ENCODE measurements around the gene GPHN.
"Not testable (repeated sequence)": the region's sequence is repeated elsewhere in the genome, so short reads cannot be mapped to it uniquely, and the experiment has no call there.

The GPHN gene

GRCh38 chr14:66815687-66816086 is 307.7 kb downstream of the GPHN start:
- no peak for DNase-seq

DNA sequence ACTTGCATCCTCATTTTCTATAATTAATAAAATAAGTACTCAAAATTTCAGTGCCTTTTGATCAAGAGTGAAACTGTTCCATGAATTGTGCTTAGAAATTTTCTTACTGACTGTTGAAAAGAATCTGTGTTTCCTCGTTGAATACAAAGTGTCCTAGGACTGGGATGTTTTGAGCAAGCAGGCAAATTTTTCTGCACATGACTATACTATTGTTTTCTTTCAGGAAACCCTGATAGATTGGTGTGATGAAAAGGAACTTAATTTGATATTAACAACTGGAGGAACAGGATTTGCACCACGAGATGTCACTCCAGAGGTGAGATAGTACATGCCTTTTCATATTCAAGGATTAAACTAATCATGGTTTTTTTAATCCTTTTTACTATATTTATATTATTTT is 316.3 kb downstream of the GPHN start:
- no peak for DNase-seq

DNA sequence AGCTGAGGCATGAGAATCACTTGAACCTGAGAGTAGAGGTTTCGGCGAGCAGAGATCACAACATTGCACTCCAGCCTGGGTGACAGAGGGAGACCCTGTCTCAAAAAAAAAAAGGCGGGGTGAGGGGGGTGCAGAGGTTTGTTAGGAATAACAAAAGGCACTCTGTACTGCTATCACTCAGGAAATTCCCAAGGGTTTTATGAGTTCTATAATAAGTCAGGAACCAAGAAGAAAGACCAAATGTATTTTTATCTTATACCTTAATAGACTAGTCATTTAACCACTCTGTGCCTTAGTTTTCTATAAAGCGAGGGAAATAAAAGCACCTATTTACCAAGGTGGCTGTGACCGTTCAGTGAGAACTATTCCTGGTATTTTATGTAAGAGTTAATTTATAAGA is 319.2 kb downstream of the GPHN start:
- no peak for DNase-seq

DNA sequence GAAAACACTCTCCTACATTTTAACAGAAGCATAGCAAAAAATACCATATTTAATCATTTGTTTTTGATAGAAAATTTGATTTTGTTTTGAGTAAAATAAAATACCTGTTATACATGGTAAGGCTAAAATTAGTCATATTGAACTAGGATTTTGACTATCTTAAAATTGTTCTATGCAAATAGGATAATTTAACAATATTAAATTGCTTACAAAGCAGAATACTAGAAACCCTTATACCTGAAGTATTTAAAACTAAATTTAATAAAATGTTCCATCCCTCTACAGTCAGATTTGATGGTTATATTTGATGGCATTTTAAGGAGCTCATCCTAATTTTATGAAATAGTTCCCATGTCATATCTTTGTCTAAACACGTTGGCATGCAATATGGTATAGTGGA is 323.2 kb downstream of the GPHN start:
- no peak for DNase-seq

DNA sequence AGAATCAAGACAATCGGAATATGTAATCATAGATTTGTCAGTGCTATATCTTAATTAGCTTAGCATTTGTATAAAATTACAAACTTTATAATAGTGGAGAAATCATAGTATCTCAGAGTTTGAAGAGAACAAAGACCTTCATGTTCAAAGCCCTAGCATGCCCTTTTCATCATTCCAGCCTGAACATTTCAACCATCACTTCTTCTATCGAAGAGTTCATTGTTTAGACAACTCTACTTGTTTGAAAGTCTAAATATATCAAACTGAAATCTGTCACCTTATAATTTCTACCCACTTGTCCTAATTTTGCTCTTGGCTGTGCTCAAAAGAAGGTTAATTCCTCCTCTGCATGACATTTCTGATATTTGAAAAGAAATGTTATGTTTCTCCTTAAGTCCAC is 325.9 kb downstream of the GPHN start:
- no peak for DNase-seq

DNA sequence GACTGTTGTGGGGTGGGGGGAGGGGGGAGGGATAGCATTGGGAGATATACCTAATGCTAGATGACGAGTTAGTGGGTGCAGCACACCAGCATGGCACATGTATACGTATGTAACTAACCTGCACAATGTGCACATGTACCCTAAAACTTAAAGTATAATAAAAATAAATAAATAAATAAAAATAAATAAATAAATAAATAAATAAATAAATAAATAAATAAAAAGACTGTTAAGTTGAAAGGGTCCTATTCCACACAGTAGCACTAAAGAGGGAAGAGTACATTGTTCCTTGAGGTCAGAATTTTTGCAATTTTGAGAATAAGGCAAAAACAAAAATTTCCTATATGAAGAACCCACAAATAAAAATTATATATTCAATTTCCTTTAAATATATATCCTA is 329.5 kb downstream of the GPHN start:
- DNase-seq: not testable (repeated sequence)

GRCh38 chr14:66842911-66843512 is 335.1 kb downstream of the GPHN start:
- DNase-seq: no peak

- no peak for DNase-seq
Observed at GRCh38 chr14:66850258-66850888, 342.4 kb downstream of the GPHN start.

- DNase-seq: no peak
Observed at GRCh38 chr14:66853311-66853710, 345.4 kb downstream of the GPHN start.

GRCh38 chr14:66857867-66858266 is 349.9 kb downstream of the GPHN start:
- no peak for DNase-seq

DNA sequence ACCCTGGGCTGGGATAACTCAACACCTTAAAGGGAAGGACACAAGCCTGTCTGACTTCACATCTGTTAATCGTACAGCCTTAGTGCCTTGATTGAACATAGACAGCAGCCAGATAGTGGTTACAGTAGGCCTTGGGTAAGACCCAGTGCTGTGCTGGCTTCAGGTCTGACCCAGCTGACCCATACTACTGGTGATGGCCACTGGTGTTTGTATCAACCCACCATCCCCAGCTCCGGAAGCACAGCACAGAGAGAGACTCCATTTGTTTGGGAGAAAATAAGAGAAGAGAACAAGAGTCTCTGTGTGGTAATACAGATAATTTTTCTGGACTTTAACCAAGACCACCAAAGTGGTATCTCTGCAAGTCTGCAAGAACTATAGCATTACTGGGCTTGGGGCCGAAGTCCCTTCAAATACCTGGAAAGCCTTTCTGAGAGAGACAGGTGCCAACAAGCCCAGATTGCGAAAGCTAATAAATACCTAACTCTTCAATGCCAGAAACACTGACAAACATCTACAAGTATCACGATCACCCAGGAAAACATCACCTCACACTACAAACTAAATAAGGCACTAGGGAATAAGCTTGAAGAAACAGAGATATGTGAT is 351.2 kb downstream of the GPHN start:
- DNase-seq: no peak

DNA sequence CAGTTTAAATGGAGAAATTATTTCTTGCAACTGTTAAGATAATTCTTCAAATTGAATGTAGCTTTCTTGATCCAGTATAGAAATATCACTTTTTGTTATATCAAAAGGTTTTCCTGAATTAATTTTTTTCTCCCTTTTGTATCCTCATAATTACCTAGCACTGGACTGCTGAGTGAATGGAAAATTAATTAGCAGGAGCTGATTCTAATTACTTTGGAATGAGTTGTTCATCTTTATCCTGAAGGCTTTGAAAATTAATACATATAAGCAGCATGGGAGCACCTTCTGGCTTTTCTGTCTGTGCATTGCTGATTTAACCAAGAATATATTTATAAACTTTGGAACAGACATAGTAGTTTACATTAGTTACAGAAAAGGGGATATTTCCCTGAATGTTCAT is 373.6 kb downstream of the GPHN start:
- DNase-seq: no peak

GRCh38 chr14:66884149-66884548 is 376.2 kb downstream of the GPHN start:
- no peak for DNase-seq

DNA sequence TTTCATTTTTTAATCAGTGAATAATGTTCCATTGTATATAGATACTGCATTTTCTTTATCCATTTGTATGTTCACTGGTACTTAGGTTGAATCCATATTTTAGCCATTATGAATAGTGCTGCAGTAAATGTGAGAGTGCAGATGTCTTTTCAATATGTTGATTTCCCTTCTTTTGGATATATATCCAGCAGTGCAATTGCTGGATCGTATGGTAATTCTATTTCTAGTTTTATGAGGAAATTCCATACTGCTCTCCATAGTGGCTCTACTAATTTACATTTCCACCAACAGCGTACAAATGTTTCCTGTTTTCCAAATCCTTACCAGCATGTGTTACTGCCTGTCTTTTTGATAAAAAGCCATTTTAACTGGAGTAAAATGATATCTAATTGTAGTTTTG is 392.8 kb downstream of the GPHN start:
- DNase-seq: no peak

- DNase-seq: no peak
Observed at GRCh38 chr14:66910311-66910840, 402.4 kb downstream of the GPHN start.

DNA sequence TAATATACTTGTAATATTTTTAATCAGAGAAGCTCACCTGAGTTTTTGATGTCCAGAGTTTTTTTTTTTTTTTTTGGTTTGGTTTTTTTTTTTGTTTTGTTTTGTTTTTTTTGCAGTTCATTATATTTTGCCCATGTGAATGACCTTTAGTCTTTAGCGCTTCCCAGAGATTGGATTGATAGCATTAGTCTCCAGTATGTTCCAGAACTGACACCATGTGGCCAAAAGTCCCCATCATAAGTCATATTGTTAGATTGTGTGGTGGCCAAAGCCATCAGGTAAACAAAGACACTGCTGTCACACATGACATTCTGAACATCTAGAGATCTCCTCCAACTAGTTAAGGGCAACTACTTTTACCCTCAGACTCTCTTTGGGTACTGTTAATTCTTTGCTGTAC is 408.5 kb downstream of the GPHN start:
- DNase-seq: no peak

GRCh38 chr14:66918527-66918926 is 410.6 kb downstream of the GPHN start:
- DNase-seq: no peak

DNA sequence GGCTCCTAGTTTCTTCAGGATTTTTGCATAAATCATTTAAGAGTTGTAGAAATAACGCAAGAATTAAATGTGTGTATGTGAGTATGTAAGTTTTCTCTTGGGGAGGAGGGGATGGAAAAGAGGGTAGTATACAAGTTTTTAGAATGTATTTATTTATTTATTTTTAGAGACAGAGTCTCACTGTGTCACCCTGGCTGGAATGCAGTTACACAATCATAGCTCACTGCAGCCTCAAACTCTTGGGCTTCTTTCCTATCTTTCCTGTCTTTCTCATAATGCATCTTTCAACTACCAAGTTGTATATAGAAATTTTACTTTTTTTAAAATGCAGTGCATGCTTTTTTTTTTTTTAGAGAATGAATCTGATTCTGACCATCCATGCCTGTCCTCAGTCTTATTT is 412.2 kb downstream of the GPHN start:
- DNase-seq: no peak

DNA sequence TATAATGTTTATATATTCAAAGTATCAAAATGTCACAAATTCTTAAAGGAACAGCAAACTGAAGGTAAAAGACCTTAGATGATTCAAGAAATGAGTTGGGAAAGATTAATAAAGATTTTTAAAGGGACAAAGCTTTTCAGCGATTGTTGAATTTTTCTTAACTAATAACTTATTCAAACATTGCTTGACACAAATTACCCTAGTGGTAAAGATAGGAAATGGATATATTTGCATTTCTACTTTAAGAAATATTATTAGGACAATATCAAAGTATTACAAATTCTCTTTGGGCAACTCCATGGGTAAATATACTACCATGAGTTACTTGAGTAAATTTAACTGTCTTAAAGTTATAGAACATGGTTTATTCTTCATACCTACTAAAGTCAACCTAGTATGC is 415.3 kb downstream of the GPHN start:
- DNase-seq: no peak

DNA sequence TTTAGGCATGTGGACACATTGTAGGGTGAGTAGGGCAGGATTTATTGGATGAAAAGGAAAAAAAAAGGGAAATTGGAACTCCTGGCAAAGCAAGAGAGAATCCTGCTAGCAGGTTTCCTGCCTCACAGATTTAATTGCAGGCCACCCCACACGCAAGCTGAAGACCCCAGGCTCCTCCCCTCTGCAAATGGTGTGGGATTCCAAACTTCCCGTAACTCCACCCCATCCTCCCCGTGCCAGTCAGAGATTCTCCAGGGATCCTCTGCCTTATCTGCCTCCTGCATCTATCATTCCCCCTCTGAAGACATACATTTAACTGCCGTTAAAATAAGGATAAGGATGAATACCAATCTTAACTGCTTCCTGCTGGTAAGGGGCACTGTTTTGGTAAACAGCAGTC is 431.5 kb downstream of the GPHN start:
- no peak for DNase-seq

DNA sequence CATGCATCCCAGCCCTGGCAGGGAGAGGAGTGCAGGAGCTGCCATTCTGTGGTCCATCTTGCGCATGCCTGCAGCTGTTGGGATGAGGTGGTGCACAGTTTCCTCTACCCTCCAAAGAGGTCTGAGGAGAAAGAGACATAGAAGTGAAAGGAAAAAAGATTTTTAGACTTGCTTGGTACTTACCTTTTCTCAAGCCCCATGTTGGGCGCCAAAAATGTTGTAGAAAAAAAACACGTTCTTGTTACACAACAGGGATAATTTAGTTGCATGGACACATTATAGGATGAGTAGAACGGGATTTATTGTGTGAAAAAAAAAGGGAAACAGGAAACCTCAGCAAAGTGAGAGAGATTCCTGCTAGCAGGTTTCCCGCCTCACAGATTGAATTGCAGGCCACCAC is 436.9 kb downstream of the GPHN start:
- DNase-seq: no peak

DNA sequence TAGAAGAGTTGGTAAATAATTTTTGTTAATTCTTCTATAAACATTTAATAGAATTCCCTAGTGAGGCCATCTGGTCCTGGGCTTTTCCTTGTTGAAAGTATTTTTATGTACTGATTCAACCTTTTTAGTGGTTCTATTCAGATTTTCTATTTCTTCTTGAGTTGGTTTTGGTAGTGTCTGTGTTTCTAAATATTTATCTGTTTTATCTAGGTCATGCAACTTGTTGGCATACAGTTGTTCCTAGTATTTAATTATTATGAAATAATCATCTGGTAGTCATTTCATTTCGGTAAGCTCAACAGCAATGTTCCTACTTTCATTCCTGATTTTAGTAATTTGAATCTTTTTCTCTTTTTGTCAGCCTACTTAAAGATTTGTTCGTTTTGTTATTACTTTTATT is 447.2 kb downstream of the GPHN start:
- DNase-seq: no peak

- DNase-seq: no peak
Observed at GRCh38 chr14:66959437-66960050, 451.6 kb downstream of the GPHN start.

- no peak for DNase-seq
Observed at GRCh38 chr14:66965831-66966230, 457.9 kb downstream of the GPHN start.

Data from NCI-H2227 treated with DMSO at 0.1 percent for 48 hours (cell line).